ENCODE measurements around the gene RNF213.

The RNF213 gene

DNA sequence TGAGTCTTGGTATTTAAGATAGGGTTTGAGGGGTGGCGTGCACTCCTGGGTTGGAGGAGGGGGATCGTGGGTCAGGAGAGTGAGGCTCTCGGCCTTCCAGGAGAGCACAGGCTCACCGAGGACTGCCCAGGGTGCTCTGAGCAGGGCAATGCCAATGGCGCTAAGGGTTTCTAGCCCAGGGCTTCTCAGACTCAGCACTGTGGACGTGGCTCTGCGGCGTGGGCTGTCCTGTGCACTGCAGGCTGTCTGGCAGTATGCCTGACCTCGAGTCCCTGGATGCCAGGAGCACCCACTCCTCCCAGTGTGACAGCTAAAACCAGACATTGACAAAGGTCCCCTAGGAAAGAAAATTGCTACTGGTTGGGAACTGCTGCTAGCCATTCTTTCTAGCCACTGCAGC, 117.1 kb downstream of the RNF213 start:
- DNase-seq (ENCODE audit: low read depth), result no peak
- TF ChIP-seq, protein P1, sequence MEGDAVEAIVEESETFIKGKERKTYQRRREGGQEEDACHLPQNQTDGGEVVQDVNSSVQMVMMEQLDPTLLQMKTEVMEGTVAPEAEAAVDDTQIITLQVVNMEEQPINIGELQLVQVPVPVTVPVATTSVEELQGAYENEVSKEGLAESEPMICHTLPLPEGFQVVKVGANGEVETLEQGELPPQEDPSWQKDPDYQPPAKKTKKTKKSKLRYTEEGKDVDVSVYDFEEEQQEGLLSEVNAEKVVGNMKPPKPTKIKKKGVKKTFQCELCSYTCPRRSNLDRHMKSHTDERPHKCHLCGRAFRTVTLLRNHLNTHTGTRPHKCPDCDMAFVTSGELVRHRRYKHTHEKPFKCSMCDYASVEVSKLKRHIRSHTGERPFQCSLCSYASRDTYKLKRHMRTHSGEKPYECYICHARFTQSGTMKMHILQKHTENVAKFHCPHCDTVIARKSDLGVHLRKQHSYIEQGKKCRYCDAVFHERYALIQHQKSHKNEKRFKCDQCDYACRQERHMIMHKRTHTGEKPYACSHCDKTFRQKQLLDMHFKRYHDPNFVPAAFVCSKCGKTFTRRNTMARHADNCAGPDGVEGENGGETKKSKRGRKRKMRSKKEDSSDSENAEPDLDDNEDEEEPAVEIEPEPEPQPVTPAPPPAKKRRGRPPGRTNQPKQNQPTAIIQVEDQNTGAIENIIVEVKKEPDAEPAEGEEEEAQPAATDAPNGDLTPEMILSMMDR (IDR thresholded peaks at IDR 0.05; ENCODE audit: low read length, missing control alignments), result no peak
- H3K4me3 ChIP-seq (replicated peaks; ENCODE audit: low read depth, low read length), result no peak overlapping the region

DNA sequence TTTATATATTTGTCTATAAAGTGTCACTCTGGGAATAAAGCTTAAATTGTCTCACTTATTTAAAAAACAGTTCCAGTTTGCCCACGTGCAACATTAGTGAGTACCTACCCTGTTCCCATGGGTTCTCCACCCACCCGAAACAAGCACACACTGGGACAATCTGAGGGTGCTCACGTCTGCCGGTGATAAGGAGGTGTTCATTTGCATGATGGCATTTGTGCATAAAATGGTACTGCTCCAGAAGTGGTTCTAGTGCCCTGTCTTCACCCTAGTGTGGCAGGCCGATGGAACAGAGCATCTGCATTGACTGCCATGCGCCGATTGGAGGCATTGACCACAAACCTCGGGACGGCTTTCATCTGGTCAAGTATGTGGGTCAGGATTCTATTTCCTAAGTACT, 118.7 kb downstream of the RNF213 start:
- TF ChIP-seq, protein P1 (IDR thresholded peaks at IDR 0.05; ENCODE audit: low read length, missing control alignments), result no peak
- no peak overlapping the region for H3K4me3 ChIP-seq (replicated peaks; ENCODE audit: low read depth, low read length)
- no peak for DNase-seq (ENCODE audit: low read depth)

DNA sequence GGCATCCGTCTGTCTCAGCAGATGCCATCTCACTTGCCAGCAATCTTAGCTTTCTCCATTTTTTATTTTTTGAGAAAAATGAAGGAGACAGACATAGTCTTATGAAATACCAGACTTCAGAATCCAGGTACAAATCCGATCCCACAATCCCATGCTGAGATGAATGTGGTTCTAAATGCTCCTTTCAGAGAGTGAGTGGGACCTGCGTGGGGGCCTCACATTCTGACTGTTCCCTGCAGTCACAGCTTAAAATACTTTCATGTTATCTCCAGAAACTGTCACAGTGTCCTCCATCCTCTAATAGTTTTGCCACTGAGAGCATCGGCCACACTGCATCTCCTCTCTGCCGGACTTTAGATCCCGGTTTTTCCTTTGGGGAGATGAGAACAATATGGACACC, 119.4 kb downstream of the RNF213 start:
- TF ChIP-seq, protein P1 (IDR thresholded peaks at IDR 0.05; ENCODE audit: low read length, missing control alignments), result no peak
- no peak overlapping the region for H3K4me3 ChIP-seq (replicated peaks; ENCODE audit: low read depth, low read length)
- DNase-seq (ENCODE audit: low read depth), result no peak

DNA sequence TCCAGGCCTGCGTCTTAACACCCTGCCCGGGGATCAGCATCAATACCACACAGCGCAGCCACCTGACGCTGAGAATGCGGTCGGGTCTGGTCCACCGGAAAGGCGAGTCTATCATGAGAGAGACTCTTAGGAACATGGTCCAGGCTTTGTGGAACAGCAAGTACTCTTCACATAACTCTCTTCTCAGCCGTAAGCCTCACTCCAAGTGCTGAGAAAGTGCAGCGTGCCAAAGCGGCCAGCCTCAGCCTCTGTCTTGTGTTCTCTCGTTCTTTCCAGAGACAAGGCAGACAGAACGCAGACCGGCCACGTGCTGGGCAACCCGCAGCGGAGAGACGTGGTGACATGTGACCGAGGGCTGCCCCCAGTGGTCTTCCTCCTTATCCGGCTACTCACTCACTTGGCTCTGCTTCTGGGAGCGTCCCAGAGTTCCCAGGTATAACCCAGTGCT, 119.9 kb downstream of the RNF213 start:
- no peak overlapping the region for H3K4me3 ChIP-seq (replicated peaks; ENCODE audit: low read depth, low read length)
- TF ChIP-seq, protein P1 (IDR thresholded peaks at IDR 0.05; ENCODE audit: low read length, missing control alignments), result no peak
- no peak for DNase-seq (ENCODE audit: low read depth)

DNA sequence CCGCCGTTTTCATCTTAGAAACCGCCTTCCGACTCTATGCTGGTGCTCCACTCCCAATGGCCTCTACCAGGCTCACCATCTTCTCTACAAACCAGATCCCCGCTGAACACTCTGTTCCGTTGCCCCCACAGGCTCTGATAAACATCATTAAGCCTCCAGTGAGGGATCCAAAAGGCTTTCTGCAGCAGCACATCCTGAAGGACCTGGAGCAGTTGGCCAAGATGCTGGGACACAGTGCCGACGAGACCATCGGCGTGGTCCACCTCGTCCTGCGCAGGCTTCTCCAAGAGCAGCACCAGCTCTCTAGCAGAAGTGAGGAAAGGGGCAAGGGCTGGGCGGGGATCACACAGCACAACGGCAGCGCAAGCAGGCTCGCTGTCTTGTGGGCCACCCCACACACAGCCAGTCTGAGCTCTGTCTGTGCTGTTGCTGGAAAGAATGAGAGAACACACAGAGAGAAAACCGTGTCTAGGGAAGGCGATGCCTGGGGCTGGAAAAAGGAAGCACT, 120.8 kb downstream of the RNF213 start:
- H3K4me3 ChIP-seq (replicated peaks; ENCODE audit: low read depth, low read length), result no peak overlapping the region
- TF ChIP-seq, protein P1 (IDR thresholded peaks at IDR 0.05; ENCODE audit: low read length, missing control alignments), result no peak
- no peak for DNase-seq (ENCODE audit: low read depth)

DNA sequence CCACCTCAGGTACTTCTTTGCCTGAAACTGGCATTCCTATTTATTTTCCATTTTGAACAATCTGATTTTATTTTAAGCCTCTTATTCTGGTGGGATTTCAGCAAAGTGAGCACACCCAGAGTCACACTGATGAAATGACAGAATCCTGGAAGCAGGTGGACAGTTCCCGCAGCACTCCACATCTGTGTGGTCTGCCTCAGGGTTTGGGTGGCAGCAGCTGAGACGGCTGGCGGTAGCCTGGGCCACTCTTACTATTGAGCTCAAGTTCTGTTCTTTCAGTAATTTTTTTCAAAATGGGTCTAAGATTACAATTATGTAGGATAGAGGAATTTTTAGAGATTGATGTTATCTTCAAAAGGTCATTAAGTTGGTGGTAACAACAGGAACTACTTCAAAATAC, 121.8 kb downstream of the RNF213 start:
- H3K4me3 ChIP-seq (replicated peaks; ENCODE audit: low read depth, low read length), result no peak overlapping the region
- DNase-seq (ENCODE audit: low read depth), result no peak
- TF ChIP-seq, protein P1 (IDR thresholded peaks at IDR 0.05; ENCODE audit: low read length, missing control alignments), result no peak

DNA sequence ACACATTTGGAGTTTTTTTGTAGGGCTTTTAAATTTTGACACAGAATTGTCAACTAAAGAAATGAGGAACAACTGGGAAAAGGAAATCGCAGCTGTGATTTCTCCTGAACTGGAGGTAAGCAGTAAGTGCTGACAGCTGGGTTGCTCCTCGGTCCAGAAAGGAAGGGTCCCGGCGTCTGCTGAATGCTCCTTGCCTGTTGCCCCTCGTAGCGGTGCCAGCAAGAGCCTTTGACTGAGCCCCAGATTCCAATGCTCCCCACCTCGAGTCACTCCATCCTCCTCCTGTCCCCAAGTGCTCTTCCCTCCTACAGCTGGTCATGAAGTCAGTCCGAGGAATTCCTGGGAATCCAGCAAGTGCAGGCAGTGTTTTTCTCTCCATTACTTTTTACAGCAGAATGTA, 122.3 kb downstream of the RNF213 start:
- H3K4me3 ChIP-seq (replicated peaks; ENCODE audit: low read depth, low read length), result no peak overlapping the region
- TF ChIP-seq, protein P1 (IDR thresholded peaks at IDR 0.05; ENCODE audit: low read length, missing control alignments), result no peak
- DNase-seq (ENCODE audit: low read depth), result no peak
